Stimulated activated CD8-positive, alpha-beta memory T cell treated with anti-CD3 and anti-CD28 coated beads, Interleukin-7, amount 100 ng/mL, for 4 hours (primary cell): ENCODE data around the gene ATP7B.
"Not testable (repeated sequence)": the region's sequence is repeated elsewhere in the genome, so short reads cannot be mapped to it uniquely, and the experiment has no call there.

ENCODE experiments used
- DNase-seq, 2 donors: peaks; one replicate each; pipeline ENCODE4 v3.0.0-alpha.2; 2020; ENCODE audit warnings: low read depth in 2 of 2

ATP7B gene

DNA sequence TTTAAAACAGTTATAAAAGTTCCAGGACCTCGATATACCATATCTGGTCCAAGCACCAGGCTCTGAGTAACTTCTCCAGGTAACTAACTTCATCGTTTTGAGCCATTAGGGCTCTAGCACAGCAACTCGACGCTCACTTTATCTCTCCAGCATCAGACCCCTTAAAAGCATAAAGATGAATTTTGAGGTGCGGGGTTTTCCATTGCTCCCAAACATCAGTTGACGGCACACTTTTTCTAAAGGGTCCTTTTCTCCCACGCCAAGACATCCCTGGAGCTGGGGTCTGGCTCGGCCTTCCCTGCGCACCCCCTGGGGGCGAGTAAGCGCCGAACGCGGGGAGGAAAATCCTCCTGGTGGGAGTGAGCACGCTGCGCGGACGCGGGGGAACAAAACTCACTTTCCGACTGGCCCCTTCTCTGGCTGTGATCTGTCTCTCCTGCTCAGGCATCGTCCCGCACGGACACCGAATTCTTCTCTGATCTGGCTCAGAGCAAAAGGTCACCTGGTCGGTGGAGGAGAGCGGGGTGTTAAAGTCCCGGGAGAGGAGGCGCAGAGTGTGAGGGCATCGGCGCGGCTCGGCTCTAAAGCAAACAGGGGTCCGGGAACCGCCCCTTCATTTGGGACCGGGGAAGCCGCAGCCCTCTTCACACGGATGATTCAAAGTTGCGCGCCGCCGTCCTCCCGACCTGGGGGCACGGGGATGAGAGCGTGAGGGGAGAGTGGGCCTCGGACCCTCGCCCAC is at the start of gene ATP7B:
ATP7B (minus strand) TSS at position 561 of the 742 bp plus-strand sequence; CDS start at position 448, 113 bp downstream.
- DNase-seq = peak in 1 of 2 donors; percentile 3

DNA sequence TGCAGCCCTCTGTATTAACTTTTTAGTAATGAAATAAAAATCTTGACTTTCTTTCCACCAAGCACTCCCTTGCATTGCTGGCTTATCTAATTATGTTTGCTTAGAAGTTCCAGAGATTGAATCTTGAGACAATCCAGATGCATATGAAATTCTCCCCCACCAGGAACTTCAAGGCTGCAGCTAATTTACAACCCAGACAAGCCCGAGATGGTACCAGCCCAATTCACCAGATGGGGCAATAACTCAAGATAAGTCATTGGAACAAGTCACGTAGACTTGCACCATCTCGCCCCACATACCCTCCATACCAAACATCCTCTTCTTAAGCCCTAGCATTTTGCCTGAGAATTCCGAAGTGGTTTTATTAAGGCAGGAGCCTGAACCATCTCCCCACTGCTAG is 42.2 kb upstream of the ATP7B start:
- no peak for DNase-seq

- DNase-seq = no peak
These were observed 40.1 kb upstream of the ATP7B start for GRCh38 chr13:52051400-52051799.

DNA sequence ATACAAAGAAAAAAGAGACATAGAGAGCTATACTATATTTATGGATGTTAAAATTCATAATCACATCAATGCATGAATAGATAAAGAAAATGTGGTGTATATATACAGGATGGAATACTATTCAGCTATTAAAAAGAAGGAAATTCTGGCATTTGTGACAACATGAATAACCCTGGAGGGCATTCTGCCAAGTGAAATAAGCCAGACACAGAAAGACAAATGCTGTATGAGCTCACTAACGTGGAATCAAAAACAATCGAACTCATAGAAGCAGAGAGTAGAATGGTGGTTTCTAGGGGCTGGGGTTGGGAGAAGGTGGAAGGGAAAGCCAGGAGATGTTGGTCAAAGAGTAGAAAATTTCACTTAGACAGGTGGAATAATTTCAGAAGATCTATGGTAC is 37.3 kb upstream of the ATP7B start:
- no peak for DNase-seq

- DNase-seq = no peak
These were observed 36.2 kb upstream of the ATP7B start for GRCh38 chr13:52047463-52047862.

DNA sequence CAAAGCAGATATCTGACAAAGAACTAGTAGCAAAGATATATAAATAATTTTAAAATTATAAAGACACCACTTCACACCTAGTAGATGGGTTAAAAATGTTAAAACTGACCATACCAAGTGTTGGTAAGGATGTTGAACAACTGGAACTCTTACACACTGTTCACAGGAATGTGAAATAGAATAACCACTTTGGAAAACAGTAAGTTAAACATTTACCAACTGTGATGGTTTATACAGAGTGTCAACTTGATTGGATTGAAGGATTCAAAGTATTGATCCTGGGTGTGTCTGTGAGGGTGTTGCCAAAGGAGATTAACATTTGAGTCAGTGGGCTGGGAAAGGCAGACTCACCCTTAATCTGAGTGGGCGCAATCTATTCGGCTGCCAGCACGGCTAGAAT is 32.4 kb upstream of the ATP7B start:
- DNase-seq = no peak

DNA sequence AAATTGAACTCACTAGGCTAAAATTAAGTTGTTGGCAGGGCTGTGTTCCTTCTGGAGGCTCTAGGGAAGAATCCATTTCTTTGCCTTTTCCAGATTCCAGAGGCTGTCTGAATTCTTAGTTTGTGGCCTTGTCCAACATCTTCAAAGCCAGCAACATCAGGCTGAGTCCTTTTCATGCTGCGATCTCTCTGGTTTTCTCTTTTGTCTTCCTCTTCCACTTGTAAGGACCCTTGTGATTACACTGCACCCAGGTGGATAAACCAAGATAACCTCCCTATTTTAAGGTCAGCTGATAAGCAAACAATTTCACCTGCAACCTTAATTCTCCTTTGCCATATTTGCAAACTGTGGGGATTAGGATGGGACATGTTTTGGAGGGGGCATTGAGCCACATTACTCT is 24.8 kb upstream of the ATP7B start:
- DNase-seq = no peak

DNA sequence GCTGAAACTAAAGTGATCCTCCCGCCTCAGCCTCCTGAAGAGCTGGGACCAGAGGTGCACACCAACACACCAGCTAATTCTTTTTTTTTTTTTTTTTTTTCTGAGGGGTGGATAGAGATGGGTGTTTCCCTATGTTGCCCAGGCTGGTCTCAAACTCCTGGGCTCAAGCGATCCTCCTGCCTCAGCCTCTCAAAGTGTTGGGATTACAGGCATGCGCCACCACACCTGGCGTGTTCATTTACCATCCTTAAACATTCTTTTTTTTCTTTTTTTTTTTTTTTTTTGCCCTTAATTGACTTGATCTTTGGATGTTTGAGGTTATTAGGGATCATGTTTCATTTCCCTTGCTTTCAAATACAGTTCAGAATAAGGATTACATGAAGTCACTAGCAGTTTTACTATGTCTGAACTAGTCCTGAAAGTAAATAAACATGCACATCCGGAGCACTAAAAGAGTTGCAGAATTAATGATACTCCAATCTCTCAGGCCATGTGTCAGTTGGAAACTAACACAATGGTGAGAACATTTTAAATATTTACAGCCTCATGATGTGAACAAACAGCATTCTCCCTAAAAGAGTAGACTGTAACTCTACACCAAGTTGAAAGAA is 23.5 kb upstream of the ATP7B start:
- no peak for DNase-seq

DNA sequence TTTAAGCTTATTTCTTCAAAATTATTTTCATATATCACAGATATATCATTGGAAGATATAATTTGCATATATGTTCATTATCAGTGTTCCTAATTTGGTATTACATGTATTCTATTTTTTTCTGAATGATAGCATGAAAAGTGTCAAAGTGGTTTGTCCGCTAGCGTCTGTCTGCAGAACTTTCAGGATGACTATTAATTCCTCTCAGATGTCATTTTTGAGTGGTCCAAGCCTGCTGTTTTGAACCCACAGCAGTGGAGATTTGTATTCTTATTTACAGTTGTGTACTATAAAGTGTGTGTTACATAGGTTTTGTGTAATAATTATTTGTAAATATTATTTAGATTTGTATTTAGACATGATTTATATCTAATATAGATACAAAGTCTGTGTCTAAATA is 21.8 kb upstream of the ATP7B start:
- DNase-seq = no peak

DNA sequence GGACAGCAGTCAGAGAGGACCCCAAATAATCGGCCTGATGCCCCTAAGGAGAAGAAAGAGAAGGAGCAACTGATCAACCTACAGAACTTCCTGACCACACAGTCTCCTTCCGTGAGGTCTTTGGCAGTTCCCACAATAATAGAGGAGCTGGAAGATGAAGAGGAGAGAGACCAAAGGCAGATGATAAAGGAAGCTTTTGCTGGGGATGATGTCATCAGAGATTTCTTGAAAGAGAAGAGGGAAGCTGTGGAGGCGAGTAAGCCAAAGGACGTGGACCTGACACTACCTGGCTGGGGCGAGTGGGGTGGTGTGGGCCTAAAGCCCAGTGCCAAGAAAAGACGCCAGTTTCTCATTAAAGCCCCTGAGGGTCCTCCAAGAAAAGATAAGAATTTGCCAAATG is 19.2 kb upstream of the ATP7B start:
- not testable (repeated sequence) for DNase-seq

GRCh38 chr13:52029569-52029968 is 18.3 kb upstream of the ATP7B start:
- DNase-seq = no peak

DNA sequence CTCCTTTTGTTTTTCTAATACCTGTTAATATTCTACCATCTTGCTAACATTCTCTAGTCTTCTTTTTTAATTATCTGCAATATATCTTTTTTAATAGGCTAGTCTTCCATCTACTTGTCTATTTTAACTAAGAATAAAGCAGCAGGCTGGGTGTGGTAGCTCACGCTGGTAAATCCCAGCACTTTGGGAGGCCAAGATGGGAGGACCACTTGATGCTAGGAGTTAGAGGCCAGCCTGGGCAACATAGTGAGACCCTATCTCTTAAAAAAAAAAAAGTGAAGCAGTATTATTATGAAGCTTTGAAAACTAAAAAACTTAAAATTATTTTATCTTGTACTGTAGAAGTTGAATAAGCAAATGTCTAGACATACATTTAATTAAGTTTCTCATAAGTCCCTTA is 16.6 kb upstream of the ATP7B start:
- no peak for DNase-seq

DNA sequence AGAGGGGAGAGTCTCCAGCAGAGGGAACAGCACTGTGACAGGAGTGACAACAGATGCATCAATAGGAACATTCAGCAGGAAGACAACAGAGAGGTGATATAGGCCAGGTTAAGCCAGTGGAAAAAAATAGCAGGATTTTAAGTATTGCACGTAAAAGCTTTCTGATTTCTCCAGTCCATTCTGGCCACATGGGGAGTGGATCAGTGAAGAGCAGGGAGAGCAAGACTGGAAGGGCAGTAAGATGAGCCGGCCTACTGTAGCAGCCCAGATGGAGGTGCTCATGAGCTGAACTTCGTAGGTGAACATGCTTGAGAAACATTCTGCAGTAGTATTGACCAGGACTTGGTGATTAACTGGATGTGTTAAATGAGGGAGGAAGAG is 15.0 kb upstream of the ATP7B start:
- DNase-seq = no peak

DNA sequence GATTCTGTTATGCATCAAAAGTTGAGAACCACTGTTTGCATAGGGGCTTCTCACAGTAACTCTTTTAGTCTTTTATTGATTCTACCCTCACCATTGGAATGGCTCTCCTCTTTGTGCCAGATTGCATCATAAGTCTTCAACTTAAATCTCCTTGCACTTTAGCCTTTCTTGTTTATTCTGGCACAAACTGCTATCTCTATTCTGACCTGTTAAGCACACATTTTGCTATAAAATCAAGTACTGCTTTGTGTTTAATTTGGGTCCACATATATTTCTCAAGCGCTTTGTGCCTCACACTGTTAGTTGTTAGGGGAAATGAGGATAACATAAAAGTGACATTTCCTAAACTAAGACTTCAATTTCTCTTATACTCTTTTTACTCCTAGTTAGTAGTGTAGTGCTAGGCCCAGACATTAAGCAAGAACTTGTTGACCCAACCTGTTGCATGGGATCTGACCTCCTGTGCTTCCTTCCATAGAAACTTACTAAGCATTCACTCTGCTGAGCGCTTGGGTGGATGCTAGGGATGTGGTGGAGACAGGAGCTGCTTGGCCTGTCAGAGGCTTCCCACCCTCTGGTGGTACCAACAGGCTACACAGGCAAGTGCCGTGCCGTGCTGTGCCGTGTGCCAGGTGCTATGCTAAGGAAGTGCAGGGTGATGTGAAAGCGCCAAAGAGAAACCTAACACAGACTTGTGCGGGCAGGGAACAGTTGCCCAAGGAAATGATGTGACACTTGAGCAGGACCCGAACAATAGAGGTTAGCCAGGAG is 14.4 kb upstream of the ATP7B start:
- DNase-seq = no peak

DNA sequence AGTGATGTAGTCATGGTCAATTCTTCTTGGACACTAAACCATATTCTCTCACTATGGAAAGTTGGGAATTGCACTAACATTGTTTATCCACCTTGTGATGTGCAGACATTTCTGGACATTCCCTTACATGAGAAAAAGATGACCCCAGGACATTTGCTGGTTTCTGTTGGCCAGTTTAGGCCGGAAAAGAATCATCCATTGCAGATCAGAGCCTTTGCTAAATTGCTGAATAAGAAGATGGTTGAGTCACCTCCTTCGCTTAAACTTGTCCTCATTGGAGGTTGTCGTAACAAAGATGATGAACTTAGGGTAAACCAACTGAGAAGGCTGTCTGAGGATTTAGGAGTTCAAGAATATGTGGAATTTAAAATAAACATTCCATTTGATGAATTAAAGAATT is 13.2 kb upstream of the ATP7B start, which contains the start of gene UTP14C:
UTP14C (plus strand) TSS at position 211 of the 400 bp plus-strand sequence. CDS start 4,114 bp downstream, outside the sequence.
- no peak for DNase-seq

GRCh38 chr13:52022356-52022755 is 11.1 kb upstream of the ATP7B start:
- DNase-seq = no peak

GRCh38 chr13:52020191-52020590 is 8.9 kb upstream of the ATP7B start:
- no peak for DNase-seq

DNA sequence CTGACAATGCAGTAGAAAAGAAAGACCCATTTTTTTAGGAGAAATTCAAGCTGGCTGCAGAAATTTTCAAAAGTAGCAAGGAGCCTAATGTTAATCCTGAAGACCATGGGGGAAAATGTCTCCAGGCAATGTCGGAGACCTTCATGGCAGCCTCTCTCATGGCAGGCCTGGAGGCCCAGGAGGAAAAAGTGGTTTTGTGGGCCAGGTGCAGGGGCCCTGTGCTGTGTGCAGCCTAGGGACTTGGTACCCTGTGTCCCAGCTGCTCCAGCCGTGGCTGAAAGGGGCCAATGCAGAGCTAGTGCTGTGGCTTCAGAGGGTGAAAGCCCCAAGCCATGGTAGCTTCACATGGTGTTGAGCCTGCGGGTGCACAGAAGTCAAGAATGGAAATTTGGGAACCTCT is 5.0 kb upstream of the ATP7B start:
- DNase-seq = no peak

DNA sequence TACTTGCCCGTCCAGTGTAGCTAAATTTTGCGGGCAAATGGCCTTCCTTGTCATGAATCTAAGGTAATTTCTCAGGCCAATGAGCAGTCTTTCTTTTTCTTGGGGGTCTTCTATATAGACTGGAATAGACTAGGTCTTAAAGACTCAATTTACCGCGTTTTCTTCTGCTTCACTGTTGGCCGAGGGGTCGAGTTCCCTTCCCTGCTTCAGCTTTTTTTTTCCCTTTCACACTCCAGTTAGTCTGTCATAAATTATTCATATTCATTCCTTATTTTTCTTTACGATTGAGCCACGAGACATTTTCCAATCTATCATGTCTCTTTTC is 1.2 kb upstream of the ATP7B start:
- no peak for DNase-seq

GRCh38 chr13:52011632-52012511 is 622 bp upstream of the ATP7B start, which contains the start of gene ALG11:
TSS of gene ALG11 (plus strand) at chr13:52012398. CDS start at chr13:52012419, 21 bp downstream.
- peak; percentile 98 to 99 for DNase-seq

- DNase-seq = no peak
These were observed 1.3 kb downstream of the ATP7B start for GRCh38 chr13:52009946-52010345.
